Thoracic aorta (tissue), 2 donors: ENCODE data around the gene LEP. TPM values are rescaled to one million over a fixed set of nuclear protein-coding genes. Genes with fewer than 3 reads are reported as not detected.

Experiments
- ATAC-seq: fragments of 150-250 bp; one replicate; pipeline ENCODE4 v1.8.0; 2017; ENCODE audit warnings: low read depth; ENCODE audit not compliant: insufficient number of reproducible peaks, low FRiP score
- DNase-seq: peaks from one replicate; pipeline ENCODE4 v3.0.0-alpha.2; 2020; ENCODE audit warnings: low spot score
- H3K27ac ChIP-seq, 2 donors: fragments of 200-600 bp; sonication (generic); 1 replicate in 1 of 2; 2 replicates in 1 of 2; pipeline ENCODE4 v1.5.1; 2016; ENCODE audit warnings: mild to moderate bottlenecking in 2 of 2, moderate library complexity in 2 of 2
- H3K27me3 ChIP-seq: fragments of 200-600 bp; sonication (generic); replicated peaks from 2 replicates; pipeline ENCODE4 v1.6.0; 2016; ENCODE audit warnings: mild to moderate bottlenecking; ENCODE audit not compliant: insufficient read depth
- H3K36me3 ChIP-seq: fragments of 200-600 bp; sonication (generic); one replicate; pipeline ENCODE4 v1.5.1; 2016
- H3K4me1 ChIP-seq, 2 donors: fragments of 200-600 bp; sonication (generic); 1 replicate in 1 of 2; 2 replicates in 1 of 2; pipeline versions ENCODE4 v1.5.1 to v1.6.0; 2016; ENCODE audit warnings: low read depth in 2 of 2, mild to moderate bottlenecking in 1 of 2; ENCODE audit not compliant: control insufficient read depth in 1 of 2
- H3K4me3 ChIP-seq: fragments of 200-600 bp; sonication (generic); 2 replicates; pipeline ENCODE4 v1.5.1; 2016; ENCODE audit warnings: mild to moderate bottlenecking
- H3K9me3 ChIP-seq: fragments of 200-600 bp; sonication (generic); 2 replicates; pipeline ENCODE4 v1.5.1; 2016
- CTCF ChIP-seq: fragments of 200-600 bp; sonication (generic); IDR thresholded peaks from one replicate; pipeline ENCODE4 v1.5.1; 2019; ENCODE audit warnings: antibody characterized with exemption
- total RNA-seq, 2 donors: library from RNA; depleted of rRNA; stranded (reverse); fragments of >200 nt; gene quantifications; one replicate each; pipeline versions ENCODE4 v1.1.0 to v1.2.3, GENCODE V29; 2016

The LEP gene
- total RNA-seq, 2 donors from 2014 or later, result not detected

DNA sequence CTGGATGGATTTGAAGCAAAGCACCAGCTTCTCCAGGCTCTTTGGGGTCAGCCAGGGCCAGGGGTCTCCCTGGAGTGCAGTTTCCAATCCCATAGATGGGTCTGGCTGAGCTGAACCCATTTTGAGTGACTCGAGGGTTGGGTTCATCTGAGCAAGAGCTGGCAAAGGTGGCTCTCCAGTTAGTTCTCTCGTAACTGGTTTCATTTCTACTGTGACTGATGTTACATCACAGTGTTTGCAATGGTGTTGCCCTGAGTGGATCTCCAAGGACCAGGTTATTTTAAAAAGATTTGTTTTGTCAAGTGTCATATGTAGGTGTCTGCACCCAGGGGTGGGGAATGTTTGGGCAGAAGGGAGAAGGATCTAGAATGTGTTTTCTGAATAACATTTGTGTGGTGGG is 14.2 kb downstream of the LEP start:
- Histone ChIP-seq H3K4me1 (no peaks in the 10 kb centered on the region), H3K4me3 (no peak overlapping the region), H3K27ac (no peak overlapping the region), H3K9me3 (no peaks in the 10 kb centered on the region), H3K27me3 (no peaks in the 10 kb centered on the region), H3K36me3 (no peaks in the 10 kb centered on the region)
- no peak for ATAC-seq
- TF ChIP-seq CTCF, result no peak
- no peak for DNase-seq

DNA sequence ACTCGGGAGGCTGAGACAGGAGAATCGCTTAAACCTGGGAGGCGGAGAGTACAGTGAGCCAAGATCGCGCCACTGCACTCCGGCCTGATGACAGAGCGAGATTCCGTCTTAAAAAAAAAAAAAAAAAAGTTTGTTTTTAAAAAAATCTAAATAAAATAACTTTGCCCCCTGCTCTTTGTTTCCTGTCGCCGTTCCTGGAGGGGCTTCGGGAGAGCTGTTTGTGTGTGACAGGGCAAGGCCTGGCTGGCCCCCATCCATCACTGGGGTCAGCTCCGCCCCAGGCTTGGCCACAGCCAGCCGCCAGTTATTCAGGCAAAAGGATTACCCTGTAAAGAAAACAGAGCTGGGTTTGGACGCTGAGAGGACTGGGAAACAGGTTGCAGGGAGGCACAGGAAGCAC is 16.4 kb downstream of the LEP start:
- H3K27me3 ChIP-seq, result no peaks in the 10 kb centered on the region
- H3K9me3 ChIP-seq, result no peaks in the 10 kb centered on the region
- no peak for TF ChIP-seq CTCF
- no peak overlapping the region for H3K27ac ChIP-seq
- DNase-seq, result no peak
- H3K4me3 ChIP-seq, result no peak overlapping the region
- ATAC-seq, result no peak
- no peaks in the 10 kb centered on the region for H3K4me1 ChIP-seq
- H3K36me3 ChIP-seq, result no peaks in the 10 kb centered on the region

- Histone ChIP-seq H3K36me3 (no peaks in the 10 kb centered on the region), H3K4me1 (no peaks in the 10 kb centered on the region), H3K9me3 (no peaks in the 10 kb centered on the region), H3K27me3 (no peaks in the 10 kb centered on the region), H3K4me3 (no peak overlapping the region), H3K27ac (no peak overlapping the region)
- DNase-seq (no peak), ATAC-seq (no peak)
- TF ChIP-seq CTCF, result no peak
These were observed 18.3 kb downstream of the LEP start for GRCh38 chr7:128259131-128260061.

GRCh38 chr7:128260069-128260795 is 19.2 kb downstream of the LEP start:
- Histone ChIP-seq H3K36me3 (no peaks in the 10 kb centered on the region), H3K9me3 (no peaks in the 10 kb centered on the region), H3K4me1 (no peaks in the 10 kb centered on the region), H3K4me3 (no peak overlapping the region), H3K27me3 (no peaks in the 10 kb centered on the region), H3K27ac (no peak overlapping the region)
- DNase-seq (no peak), ATAC-seq (no peak)
- TF ChIP-seq CTCF, result no peak

- H3K36me3 ChIP-seq, result no peaks in the 10 kb centered on the region
- no peak for TF ChIP-seq CTCF
- no peaks in the 10 kb centered on the region for H3K9me3 ChIP-seq
- no peaks in the 10 kb centered on the region for H3K27me3 ChIP-seq
- H3K27ac ChIP-seq, result no peak overlapping the region
- H3K4me1 ChIP-seq, result peaks cover 0 to 10% of the 10 kb centered on the region in 2 donors
- DNase-seq (no peak), ATAC-seq (no peak)
- H3K4me3 ChIP-seq, result no peak overlapping the region
These were observed 21.4 kb downstream of the LEP start for GRCh38 chr7:128262273-128263028.
